HG02973 (cell line): ENCODE data around the gene BABAM2.

Experiments
- ATAC-seq: cut with Tn5 transposase; IDR thresholded peaks from one replicate; pipeline ENCODE4 v1.9.1; 2021; ENCODE audit warnings: moderate library complexity; ENCODE audit not compliant: unreplicated experiment

Gene BABAM2

GRCh38 chr2:28055325-28055970 lies 164.9 kb downstream of the BABAM2 start:
- ATAC-seq: no peak

DNA sequence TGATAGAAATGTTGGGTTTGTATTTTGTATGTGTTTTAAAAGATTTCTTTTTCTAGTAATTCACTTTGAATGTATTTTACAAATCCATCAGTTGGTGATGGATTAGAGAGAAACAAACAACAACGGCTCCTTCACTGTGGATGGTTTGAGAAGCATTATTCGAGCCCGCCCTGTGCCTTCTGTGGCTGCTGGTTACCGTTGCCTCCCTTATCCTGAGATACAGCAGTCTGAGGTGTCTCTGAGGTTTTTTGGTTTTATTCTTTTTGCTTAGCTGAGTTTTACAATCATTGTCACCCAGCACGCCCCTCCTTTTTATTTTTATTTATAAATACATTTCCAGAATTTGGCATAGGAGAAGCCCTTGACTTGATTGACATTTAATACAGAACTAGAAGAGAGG lies 168.3 kb downstream of the BABAM2 start:
- ATAC-seq: no peak

DNA sequence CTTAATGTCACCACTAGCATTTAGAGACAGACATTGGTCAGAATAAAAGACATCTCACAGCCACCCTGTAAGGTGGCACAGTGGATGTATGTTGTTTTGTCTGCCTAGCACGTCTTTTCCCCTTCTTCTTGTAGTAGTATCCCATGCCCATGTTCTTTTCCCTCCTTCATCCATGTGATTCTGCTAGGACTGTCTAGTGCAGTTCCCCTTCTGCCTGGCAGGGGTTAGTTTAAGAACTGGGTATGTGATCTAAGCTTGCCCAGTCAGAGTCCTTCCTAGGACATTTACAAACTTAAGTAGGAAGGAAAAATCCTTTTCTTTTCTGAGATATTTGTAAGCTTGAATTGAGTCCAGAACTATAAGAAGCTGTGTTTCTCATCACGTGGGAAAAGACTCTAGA lies 172.3 kb downstream of the BABAM2 start:
- no peak for ATAC-seq

DNA sequence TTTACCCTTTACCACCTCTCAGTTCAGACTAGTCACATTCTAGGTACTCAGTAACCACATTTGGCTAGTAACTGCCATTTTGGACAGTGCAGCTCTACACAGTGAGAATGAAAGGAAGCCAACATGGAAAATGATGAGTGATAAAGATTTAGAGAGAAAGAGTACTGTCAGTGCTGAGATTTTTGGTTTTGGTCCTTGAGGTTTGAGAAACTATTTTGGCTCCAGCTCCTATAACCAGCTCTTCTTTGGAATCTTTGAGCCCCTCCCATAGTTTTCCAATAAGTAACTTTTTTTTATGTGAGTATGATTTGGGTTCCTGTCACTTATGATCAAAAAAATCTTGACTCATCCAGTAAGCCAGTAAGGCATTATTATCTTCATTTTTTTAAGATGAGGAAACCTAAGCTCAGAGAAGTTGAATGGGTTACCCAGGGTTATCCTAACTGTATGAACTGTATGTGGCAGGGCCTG lies 173.0 kb downstream of the BABAM2 start:
- ATAC-seq: no peak

DNA sequence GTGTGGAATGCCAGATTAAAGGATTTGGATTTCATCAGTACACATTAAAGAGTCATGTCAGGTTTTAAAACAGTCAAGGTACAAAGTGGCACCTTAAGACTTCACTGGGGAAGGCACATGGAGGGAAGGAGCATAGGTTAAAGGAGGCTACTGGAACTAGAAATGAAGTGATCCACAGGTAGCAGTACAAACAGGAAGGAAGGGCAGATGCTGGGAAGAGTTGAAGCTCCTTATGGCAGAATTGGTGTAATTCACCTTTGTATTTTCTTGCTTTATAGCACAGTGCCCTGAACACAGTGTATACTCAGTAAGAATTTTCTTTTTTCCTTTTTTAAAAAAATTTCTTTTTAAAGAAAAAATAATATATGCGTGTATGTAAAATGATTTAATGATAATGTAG lies 177.1 kb downstream of the BABAM2 start:
- no peak for ATAC-seq

GRCh38 chr2:28068088-28068487 lies 177.6 kb downstream of the BABAM2 start:
- ATAC-seq: no peak

GRCh38 chr2:28068527-28068926 lies 178.0 kb downstream of the BABAM2 start:
- no peak for ATAC-seq

DNA sequence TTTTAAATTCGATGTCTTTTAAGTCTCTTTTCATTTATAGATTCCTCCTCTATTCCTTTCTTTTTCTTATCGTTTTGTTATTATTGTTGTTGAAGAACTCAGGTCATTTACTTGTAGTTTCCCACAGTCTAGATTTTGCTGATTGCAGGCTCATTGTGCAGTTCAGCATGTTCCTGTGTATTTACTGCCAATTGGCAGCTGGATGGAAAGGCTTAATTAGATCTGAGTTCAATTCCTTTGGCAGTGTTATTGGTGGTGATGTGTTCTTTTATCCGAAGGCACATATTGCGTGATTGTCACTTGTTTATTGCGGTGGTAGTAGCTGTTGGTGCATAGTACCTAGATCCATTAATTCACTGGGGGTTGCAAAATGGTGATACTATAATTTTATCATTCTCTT lies 180.7 kb downstream of the BABAM2 start:
- no peak for ATAC-seq

DNA sequence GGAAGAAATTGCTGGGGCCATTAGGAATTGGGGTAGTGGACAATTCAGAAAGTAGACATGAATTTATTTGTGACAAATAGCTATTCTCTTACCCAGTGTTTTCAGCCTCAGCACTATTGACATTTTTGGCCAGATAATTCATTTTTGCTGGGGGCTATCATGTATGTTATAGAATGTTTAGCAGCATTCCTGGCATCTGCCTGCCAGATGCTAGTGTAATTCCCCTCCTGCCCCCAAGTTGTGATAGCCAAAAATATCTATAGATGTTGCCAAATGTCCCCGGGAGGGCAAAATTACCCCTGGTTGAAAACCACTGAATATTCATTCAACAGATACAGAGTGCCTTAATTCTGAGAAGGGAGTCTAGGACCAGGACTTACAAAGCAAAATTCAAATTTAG lies 183.6 kb downstream of the BABAM2 start:
- no peak for ATAC-seq

DNA sequence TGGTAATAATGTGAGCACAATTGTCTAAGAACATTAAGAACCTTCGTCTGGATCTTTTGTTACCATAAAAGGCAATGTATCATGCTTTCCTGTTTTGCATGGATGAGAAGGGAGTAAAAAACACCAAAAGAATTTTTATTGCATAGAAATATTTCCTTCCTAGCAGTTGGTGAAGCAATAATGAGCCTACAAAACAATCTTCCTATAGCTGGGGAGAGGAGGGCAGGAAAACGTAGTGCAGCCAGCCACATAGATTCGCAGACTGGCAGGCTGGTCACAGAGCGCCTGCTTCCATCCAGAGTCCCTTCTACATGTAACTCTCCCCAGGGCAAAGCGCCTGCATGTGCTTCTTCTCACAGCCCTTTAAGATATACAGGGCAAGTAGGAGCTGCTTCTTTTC lies 190.4 kb downstream of the BABAM2 start:
- no peak for ATAC-seq

GRCh38 chr2:28082131-28082530 lies 191.6 kb downstream of the BABAM2 start:
- ATAC-seq: no peak

DNA sequence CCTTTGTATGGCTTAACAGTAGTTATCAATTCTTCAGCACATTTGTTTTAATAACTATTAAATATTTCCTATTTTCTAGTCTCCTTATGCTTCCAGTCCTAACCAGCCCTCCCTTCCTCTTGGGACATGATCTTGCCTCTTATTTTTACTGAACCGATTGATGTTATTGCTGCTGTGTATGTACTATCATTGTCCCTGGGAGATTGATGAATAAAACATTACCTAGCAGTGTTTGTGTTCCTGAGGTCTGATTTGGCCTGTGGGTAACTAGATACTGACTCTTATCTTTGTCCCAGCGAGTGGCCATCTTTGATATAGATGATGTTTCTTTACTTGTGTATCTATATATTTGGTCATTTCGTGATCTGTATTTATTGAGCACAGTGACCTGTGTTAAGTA lies 192.9 kb downstream of the BABAM2 start:
- ATAC-seq: no peak

DNA sequence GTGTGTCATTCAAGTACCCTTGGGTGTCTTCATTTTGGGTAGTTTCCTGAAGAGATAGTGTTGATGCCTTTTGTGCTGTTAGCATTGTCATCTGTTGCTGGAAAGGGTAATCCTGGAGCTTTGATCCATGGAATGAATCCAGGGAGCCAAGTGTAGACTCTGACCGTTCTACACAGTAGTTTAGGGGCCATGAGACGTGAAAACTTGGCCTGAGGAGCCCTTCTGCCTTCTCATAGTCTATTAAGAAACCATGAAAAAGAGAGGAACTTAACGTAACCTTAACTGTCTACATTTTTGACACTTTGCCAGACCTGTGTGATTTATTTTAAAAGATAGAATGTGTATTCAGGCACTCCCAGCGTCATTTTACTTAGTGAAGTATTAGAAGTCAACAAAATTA lies 194.0 kb downstream of the BABAM2 start:
- ATAC-seq: no peak

DNA sequence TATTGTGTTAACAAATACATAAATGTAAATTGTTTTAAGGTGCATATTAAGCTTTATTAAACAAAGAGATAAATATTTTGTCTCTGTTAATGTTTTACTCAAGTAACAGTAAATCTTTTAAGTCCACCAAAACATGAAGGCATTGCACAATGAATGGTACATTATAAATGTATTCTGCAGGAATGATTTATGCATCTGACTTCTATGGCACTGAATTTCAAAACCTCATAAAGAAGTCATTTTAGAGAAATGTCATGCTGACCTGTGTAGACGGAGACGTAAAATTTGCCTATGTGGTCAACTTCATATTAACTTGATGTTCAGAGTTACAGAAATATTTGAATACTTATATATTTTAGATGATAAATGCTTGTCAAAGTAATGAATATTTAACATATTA lies 194.7 kb downstream of the BABAM2 start:
- ATAC-seq: no peak

- ATAC-seq: no peak
Observed at GRCh38 chr2:28086611-28087010, 196.1 kb downstream of the BABAM2 start.

GRCh38 chr2:28088970-28089369 lies 198.4 kb downstream of the BABAM2 start:
- ATAC-seq: no peak

DNA sequence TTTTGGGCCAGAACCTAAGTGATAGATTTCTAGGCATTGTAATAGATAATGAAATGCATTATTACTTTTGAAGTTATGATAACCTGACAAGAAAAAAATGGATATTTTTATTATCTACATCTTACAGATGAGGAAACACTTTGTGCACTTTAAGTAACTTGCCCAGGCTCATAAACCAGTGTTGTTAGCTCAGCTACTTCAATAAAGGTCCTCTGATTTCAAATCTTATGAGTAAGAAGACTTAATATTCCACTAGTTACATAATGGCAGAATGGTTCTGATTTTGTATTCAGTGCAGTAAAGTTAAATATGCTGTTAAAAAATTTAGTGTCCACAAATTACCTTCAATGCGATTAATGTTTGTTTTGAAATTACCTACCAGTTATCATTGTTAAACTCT lies 199.0 kb downstream of the BABAM2 start:
- no peak for ATAC-seq

GRCh38 chr2:28093308-28093707 lies 202.8 kb downstream of the BABAM2 start:
- ATAC-seq: no peak

GRCh38 chr2:28093768-28094167 lies 203.2 kb downstream of the BABAM2 start:
- ATAC-seq: no peak

DNA sequence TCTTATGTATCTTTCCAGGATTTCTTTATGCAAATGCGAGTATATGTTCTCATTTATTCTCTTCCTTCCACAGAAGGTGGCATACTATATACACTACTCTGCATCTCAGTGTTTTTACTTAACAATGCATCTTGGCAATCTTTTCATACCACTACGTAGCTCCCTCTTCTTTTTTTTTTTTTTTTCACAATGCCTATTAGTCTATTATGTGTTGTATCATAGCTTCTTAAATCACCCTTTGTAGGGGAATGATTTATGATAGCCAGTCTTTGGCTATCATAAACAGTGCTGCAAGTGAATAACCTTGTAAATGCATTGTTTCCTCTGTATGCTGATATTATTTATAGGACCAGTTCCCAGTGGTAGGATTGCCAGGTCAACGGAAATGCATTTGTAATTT lies 204.2 kb downstream of the BABAM2 start:
- ATAC-seq: no peak

DNA sequence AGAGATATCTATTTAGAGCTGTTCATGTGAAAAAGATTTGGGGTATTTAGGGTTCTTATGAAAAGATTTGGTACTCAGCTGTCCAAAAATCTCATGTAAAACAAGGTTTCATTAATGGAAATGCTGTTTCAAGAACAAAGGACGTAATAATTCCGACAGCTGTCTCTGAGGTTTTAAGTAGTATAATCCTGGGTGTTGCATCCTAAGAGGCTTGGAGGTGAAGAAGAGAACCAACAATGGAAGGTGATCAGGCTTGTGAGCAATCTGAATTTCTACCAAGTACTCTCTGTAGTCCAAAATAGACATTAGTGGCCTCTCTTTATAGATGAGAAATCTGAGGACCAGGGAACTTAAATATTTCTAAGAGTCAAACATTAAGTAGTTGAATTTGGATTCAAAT lies 205.1 kb downstream of the BABAM2 start:
- no peak for ATAC-seq

DNA sequence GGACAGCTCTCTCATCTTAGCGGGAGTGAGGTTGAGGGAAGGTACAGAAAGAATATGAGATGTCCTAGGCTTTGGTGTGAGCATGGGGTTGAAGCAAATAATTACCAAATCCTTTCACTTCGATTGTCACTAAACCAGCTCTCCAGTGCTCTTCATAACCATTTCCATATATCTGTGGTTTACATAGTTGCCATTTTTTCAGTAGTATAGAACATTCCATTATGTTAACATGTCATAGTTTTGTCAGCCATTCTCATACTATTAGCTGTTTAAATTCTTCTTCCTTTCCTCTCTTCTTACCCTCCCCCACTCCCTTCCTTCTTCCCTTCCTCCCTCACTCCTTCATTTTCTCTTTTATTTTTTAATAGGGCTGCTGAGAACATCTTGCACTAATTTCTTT lies 205.9 kb downstream of the BABAM2 start:
- ATAC-seq: no peak

- no peak for ATAC-seq
Observed at GRCh38 chr2:28098501-28099225, 208.1 kb downstream of the BABAM2 start.
